Stimulated activated naive CD8-positive, alpha-beta T cell treated with anti-CD3 and anti-CD28 coated beads, Interleukin-15, amount 100 ng/mL, for 72 hours (primary cell): ENCODE data around the gene ANKRD45.
"Not testable (repeated sequence)": the region's sequence is repeated elsewhere in the genome, so short reads cannot be mapped to it uniquely, and the experiment has no call there.

Experiments
- ATAC-seq: fragments of 150-1000 bp; cut with Tn5 transposase; 2 replicates; pipeline ENCODE4 v1.10.0; 2021; ENCODE audit warnings: mild to moderate bottlenecking, moderate library complexity
- DNase-seq, 2 donors: peaks; one replicate each; pipeline ENCODE4 v3.0.0; 2021 to 2022
- H3K27ac Mint-ChIP-seq, 2 donors: one replicate each; pipeline ENCODE4 v1.8.0; 2022; ENCODE audit warnings: mild to moderate bottlenecking in 2 of 2, mixed read lengths in 2 of 2, moderate library complexity in 2 of 2
- H3K27me3 Mint-ChIP-seq: one replicate; pipeline ENCODE4 v1.8.0; 2022; ENCODE audit warnings: mixed read lengths
- H3K4me1 Mint-ChIP-seq: one replicate; pipeline ENCODE4 v1.8.0; 2022; ENCODE audit warnings: mild to moderate bottlenecking, mixed read lengths
- H3K4me3 Mint-ChIP-seq, 2 donors: one replicate each; pipeline ENCODE4 v1.8.0; 2022; ENCODE audit warnings: mild to moderate bottlenecking in 2 of 2, mixed read lengths in 2 of 2, moderate library complexity in 1 of 2
- H3K9me3 Mint-ChIP-seq, 2 donors: one replicate each; pipeline ENCODE4 v1.8.0; 2022; ENCODE audit warnings: mixed read lengths in 2 of 2

Gene ANKRD45

DNA sequence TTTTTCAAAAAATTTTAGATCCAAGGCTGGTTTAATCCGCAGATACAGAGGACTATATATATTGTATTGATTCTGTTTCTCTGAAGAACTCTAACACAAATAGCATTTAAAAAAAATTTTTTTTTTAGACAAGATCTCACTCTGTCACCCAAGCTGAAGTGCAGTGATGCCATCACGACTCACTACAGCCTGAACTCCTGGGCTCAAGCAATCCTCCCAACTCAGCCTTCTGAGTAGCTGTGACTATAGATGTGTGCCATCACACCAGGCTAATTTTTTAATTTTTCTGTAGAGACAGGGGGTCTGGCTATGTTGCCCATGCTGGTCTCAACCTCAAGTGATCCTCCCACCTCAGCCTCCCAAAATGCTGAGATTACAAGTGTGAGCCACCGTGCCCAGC is 3.0 kb downstream of the ANKRD45 start:
- Mint-ChIP-seq H3K27me3 (peaks cover 38% of the 10 kb centered on the region), H3K9me3 (no peaks in the 10 kb centered on the region), H3K4me1 (peaks cover 15% of the 10 kb centered on the region), H3K27ac (no peak overlapping the region), H3K4me3 (no peak overlapping the region)
- ATAC-seq (no peak), DNase-seq (no peak)

DNA sequence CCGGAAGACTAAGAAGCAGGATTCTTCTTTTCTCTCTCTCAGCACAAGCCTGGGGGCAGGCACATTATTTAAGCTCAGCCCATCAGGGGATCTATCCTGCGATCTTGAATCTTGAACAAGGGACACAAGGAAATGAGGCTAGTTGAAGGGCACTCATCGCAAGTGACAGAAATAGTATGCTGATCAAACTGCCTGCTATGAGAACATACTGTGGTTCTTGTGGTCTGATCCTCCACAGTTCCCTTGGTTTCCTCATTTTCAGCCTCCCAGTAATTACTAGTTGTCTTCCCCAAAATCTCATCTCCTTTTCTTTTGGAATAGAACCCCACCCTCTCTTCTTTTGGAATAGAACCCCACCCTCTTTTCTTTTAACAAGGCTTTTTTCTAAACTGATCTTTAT is 6.5 kb downstream of the ANKRD45 start:
- Mint-ChIP-seq H3K4me1 (no peaks in the 10 kb centered on the region), H3K4me3 (no peak overlapping the region), H3K9me3 (no peaks in the 10 kb centered on the region), H3K27ac (peak overlapping the region in 1 of 2 donors; percentile 54), H3K27me3 (peaks cover 3% of the 10 kb centered on the region)
- no peak for ATAC-seq
- no peak for DNase-seq

DNA sequence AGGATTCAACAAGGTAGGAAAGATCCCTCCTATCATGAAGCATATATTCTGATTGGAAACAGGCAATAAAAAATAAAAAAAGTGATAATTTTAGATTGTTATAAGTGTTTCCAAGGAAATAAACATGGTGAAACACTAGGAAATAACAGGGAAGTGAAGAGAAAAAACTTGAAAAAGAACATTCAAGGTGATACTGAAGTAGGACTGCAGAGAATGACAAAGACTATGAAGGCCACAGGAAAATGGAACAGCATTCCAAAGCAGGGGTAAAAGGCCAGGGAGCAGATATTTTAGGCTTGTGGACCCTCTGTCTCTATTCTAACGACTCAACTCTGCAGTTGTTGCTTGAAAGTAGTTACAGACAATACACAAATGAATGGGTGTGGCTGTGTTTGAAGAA is 7.9 kb downstream of the ANKRD45 start:
- Mint-ChIP-seq H3K4me1 (no peaks in the 10 kb centered on the region), H3K27me3 (no peaks in the 10 kb centered on the region), H3K4me3 (no peak overlapping the region), H3K9me3 (no peaks in the 10 kb centered on the region), H3K27ac (no peak overlapping the region)
- ATAC-seq (no peak), DNase-seq (no peak)

DNA sequence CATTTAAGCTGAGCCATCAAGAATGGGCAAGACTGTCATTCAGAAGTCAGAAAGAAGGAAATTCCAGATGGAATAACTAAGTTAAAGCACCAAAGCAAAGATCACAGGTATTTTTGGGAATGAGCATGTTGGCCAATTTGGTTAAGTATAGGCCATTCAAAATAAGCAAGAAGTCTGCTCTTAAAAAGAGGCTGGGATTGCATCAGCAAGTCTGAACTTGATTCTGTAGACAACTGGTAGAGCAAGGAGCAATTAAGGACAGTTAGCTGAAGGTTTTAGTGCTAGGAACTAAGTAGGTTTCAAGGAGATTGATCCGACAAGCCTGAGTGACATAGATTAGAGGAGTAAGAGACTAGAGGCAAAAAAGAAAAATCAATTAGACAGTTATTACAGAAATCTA is 8.4 kb downstream of the ANKRD45 start:
- no peaks in the 10 kb centered on the region for H3K27me3 Mint-ChIP-seq
- peaks cover 0 to 1% of the 10 kb centered on the region in 2 donors for H3K9me3 Mint-ChIP-seq
- DNase-seq = no peak
- H3K4me1 Mint-ChIP-seq = no peaks in the 10 kb centered on the region
- no peak for ATAC-seq
- no peak overlapping the region for H3K27ac Mint-ChIP-seq
- no peak overlapping the region for H3K4me3 Mint-ChIP-seq

DNA sequence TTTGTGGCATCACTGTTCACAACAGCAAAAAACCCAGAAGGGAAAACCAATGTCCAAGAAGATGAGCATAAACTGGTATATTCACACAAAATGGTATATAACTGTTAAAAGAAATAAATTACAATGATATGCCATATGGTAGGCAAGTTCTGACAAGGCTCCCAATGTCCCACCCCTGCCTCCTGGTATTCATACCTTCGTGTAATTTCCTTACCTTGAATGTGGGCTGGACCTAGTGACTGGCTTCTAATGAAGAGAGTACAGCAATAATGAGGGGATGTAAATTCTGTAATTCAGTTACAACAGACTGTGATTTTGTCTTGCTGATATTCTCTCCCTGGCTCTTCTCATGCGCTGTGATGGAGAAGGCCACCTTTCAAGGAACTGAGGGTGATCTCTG is 9.3 kb downstream of the ANKRD45 start:
- Mint-ChIP-seq H3K27me3 (no peaks in the 10 kb centered on the region), H3K27ac (no peak overlapping the region), H3K4me3 (no peak overlapping the region), H3K9me3 (peaks cover 0 to 8% of the 10 kb centered on the region in 2 donors), H3K4me1 (no peaks in the 10 kb centered on the region)
- DNase-seq (no peak), ATAC-seq (no peak)

DNA sequence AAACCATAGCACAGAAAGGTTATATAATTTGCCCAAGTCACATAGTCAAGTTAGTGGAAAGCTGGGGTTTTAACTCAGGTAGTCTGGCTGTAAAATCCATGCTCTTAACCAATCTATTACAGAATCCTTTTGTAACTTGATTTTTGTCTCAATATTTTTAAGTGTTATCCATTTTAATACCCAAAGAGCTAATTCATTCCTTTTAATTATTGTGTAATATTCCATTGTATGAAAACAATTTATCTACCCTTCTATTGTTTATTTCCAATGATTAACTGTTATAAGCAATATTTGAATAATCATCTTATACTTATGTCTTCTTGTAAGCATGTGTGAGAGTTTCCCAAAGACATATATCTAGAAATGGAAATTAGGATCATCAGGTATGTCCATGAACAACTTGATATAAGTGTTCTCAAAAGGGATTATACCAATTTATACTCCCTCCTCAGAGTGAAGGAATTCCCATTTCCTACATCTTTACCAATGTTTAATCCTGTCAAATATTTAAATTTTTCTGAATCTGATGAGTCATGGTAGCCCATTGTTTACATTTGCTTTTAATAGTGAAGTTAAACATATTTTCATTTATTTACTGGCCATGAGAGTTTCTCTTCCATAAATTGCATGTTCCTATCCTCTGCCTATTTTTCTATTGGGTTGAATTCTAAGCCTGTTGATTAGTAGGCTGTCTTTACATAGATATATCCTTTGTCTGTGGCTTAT is 20.6 kb downstream of the ANKRD45 start:
- no peak for DNase-seq
- Mint-ChIP-seq H3K27me3 (no peaks in the 10 kb centered on the region), H3K4me1 (no peaks in the 10 kb centered on the region), H3K9me3 (peaks cover 0 to 6% of the 10 kb centered on the region in 2 donors), H3K27ac (no peak overlapping the region), H3K4me3 (no peak overlapping the region)
- no peak for ATAC-seq

DNA sequence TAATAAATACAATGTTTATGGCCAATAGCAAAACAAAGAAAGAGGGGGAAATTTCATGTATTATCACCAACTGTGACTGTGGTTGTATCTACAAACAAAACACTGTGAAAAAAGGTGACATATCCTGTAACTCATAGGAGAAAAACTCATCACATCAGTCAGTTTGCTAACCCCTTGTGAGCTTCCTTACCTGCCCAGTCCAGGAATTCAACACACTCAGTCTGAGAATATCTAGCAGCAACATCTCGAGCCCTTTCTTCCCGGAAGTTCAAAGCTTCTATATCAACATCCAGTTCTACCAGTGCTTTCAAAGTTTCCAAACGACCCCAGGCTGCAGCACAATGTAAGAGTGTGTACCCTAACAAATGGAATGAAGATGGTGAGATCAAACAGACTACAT is 23.0 kb downstream of the ANKRD45 start:
- H3K27ac Mint-ChIP-seq = no peak overlapping the region
- H3K4me1 Mint-ChIP-seq = no peaks in the 10 kb centered on the region
- DNase-seq = no peak
- H3K4me3 Mint-ChIP-seq = no peak overlapping the region
- peaks cover 4 to 6% of the 10 kb centered on the region in 2 donors for H3K9me3 Mint-ChIP-seq
- no peak for ATAC-seq
- no peaks in the 10 kb centered on the region for H3K27me3 Mint-ChIP-seq

DNA sequence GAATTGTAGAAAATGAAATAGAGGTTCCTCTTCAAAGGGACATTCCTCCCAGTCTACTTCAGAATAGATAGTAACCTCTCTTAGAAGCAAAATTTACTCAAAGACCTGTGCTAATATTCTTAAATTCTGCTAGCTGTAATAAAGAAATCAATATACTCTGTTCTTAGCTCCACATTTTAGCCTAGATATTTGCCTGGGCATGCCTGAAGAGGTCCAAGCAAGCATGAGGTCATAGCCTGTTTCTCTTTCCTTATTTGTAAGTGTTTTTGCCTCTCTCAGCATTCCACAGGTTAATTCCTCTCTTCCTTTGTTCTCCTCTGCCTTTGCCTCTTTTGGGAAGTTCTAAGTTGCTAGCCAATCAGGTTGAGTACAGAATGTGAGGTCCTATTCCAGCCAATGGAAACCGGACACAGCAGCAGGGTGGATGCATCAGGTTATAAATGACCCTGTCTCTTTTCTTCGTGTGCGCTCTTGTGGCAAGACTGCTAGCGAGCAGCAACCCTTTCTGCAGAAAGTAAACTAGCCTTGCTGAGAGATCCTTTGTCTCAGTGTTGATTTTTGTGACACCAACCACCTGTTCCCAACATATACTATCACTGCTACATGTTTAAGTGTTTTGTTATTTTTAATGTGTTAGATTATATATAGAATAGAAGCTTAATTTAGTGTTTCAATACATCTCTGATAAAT is 27.1 kb downstream of the ANKRD45 start:
- H3K4me3 Mint-ChIP-seq, H3K4me1 Mint-ChIP-seq, H3K27ac Mint-ChIP-seq, ATAC-seq, DNase-seq, H3K27me3 Mint-ChIP-seq: not testable (repeated sequence)
- H3K9me3 Mint-ChIP-seq = peaks cover 9 to 14% of the 10 kb centered on the region in 2 donors

DNA sequence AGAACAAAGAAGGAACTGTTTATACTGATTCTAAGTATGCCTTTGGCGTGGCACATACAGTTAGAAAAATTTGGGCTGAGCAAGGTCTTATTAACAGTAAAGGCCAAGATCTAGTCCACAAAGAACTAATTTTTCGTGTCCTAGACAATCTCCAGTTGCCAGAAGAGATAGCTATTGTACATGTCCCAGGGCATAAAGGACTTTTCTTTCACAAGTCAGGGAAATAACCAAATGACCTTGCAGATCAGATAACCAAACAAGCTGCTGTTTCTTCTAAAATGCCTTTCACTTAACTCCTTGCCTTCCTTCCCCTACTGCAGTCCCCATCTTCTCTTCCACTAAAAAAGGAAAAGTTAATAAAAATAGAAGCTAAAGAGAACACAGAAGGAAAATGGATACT is 30.5 kb downstream of the ANKRD45 start:
- ATAC-seq (no peak), DNase-seq (no peak)
- no peak overlapping the region for H3K4me3 Mint-ChIP-seq
- H3K27ac Mint-ChIP-seq = peak overlapping the region in 1 of 2 donors; percentile 71
- H3K9me3 Mint-ChIP-seq = peaks cover 14 to 23% of the 10 kb centered on the region in 2 donors
- no peaks in the 10 kb centered on the region for H3K27me3 Mint-ChIP-seq
- H3K4me1 Mint-ChIP-seq = no peaks in the 10 kb centered on the region

DNA sequence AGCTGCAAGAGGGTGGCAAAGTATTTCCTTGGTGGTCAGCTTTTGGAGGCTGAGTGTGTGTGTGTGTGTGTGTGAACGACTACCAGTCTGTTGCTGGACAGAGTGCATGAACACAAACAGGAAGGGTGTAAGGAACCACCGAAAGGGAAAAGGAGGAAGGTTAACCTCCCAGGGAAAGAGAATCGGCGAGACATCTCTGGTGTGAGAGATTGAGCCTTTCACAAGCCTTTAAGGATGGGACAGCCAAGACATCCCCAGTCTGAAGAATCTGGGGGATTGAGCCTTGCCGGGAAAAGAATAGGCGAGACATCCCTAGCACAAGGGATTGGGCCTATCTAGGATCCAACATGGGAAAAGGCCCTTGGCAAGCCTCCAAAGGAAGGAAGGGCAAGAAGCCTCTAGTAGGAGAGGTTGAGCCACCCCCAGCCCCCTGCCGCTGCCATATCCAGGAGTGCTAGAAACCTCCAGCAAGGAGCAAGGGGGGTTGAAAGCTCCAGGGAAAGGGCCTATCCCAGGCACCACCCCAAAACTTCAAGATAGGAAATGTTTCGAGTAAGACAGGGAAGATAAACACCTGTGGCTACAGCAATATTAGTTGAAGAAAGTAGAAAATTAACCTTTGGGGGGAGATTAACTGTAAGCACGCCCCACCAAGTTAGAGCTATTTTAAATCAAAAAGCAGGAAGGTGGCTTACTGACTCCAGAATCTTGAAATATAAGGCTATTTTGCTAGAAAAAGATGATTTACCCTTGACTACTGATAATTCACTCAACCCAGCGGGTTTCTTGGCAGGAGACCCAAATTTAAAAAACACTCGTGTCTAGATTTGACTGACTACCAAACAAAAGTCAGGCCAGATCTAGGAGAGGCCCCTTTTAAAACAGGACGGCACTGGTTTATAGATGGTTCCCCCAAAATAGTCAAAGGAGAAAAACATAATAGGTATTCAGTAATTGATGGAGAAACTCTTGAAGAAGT is 31.3 kb downstream of the ANKRD45 start:
- Mint-ChIP-seq H3K27ac (no peak overlapping the region), H3K4me1 (no peaks in the 10 kb centered on the region), H3K9me3 (peaks cover 14 to 23% of the 10 kb centered on the region in 2 donors), H3K27me3 (no peaks in the 10 kb centered on the region), H3K4me3 (no peak overlapping the region)
- DNase-seq (no peak), ATAC-seq (no peak)

DNA sequence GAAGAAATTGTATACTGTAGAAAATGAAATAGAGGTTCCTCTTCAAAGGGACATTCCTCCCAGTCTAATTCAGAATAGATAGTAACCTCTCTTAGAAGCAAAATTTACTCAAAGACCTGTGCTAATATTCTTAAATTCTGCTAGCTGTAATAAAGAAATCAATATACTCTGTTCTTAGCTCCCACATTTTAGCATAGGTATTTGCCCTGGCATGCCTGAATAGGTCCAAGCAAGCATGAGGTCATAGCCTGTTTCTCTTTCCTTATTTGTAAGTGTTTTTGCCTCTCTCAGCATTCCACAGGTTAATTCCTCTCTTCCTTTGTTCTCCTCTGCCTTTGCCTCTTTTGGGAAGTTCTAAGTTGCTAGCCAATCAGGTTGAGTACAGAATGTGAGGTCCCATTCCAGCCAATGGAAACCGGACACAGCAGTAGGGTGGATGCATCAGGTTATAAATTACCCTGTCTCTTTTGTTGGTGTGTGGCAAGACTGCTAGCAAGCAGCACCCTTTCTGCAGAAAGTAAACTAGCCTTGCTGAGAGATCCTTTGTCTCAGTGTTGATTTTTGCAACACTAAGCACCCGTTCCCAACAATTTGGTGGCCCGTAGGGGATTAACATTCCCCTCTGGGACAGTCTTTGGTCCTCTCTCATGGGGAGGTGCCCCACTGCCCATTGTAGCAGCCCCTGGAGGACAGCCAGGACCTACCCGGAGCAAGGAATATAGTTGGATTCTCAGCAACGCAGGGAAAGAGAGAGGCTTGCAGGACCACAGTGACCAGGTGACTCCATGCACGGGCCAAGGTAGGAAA is 32.2 kb downstream of the ANKRD45 start:
- H3K4me3 Mint-ChIP-seq, ATAC-seq, DNase-seq, H3K4me1 Mint-ChIP-seq, H3K27me3 Mint-ChIP-seq: not testable (repeated sequence)
- Mint-ChIP-seq H3K27ac (peak overlapping the region in 1 of 2 donors; percentile 26), H3K9me3 (peaks cover 16 to 18% of the 10 kb centered on the region in 2 donors)

DNA sequence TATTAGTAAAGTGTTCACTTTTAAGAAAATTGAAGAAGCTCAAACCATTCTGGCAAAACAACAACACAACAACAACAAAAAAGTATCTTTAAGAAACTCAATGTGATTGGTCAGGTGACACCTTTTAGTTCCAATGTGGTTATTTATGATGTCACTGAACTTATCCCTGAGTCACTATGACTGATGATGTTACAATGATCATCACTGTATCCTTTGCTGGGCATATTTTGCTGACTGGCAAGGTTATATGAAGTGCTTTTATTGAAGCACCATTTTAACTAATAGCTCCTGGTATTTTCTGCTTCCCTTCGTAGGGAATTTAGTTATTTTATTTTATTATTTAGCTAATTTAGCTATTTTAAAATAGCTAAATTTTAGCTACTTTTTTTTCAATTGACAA is 34.5 kb downstream of the ANKRD45 start, which contains the start of gene TEX50:
TEX50 (plus strand) TSS at position 223 of the 400 bp plus-strand sequence. CDS start 184 bp downstream, outside the sequence.
- Mint-ChIP-seq H3K27ac (no peak within 1 kb of the TSS), H3K27me3 (no peaks in the 10 kb centered on the region), H3K4me1 (no peaks in the 10 kb centered on the region), H3K4me3 (no peak within 1 kb of the TSS), H3K9me3 (peaks cover 17 to 26% of the 10 kb centered on the region in 2 donors)
- ATAC-seq (no peak), DNase-seq (no peak)

DNA sequence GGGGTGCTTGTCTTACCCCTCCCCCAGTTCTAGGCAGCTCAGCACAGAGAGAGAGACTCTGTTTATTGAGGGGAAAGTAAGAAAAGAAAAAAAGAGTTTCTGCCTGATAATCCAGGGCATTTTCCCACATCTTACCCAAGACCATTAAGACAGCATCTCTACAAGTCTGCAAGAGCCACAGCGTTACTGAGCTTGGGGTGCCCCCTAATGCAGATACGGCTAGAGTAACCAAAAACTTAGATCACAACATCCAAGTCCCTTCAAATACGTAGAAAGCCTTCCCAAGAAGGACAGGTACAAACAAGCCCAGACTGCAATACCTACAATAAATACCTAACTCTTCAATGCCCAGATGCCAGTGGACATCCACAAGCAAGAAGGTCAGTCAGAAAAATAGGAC is 40.8 kb downstream of the ANKRD45 start:
- no peaks in the 10 kb centered on the region for H3K27me3 Mint-ChIP-seq
- no peak overlapping the region for H3K27ac Mint-ChIP-seq
- peaks cover 0 to 12% of the 10 kb centered on the region in 2 donors for H3K9me3 Mint-ChIP-seq
- no peaks in the 10 kb centered on the region for H3K4me1 Mint-ChIP-seq
- no peak for DNase-seq
- no peak for ATAC-seq
- H3K4me3 Mint-ChIP-seq = no peak overlapping the region

DNA sequence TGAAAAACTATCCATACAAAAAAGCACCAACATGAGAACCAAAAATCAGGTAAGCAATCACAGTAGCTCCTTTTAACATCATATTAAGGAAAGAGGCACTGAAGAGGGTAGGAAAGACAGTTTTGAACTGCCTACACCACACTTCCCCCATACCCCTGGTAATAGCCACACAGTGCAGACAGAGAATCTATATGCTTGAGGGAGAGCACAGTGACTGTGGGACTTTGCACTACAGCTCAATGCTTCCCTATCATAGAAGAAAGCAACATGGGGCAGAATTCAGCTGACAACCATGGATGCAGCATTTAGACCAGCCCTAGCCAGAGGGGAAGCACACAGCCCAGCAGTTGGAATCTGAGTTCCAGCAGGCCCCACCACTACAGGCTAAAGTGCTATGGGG is 42.4 kb downstream of the ANKRD45 start:
- no peak overlapping the region for H3K27ac Mint-ChIP-seq

DNA sequence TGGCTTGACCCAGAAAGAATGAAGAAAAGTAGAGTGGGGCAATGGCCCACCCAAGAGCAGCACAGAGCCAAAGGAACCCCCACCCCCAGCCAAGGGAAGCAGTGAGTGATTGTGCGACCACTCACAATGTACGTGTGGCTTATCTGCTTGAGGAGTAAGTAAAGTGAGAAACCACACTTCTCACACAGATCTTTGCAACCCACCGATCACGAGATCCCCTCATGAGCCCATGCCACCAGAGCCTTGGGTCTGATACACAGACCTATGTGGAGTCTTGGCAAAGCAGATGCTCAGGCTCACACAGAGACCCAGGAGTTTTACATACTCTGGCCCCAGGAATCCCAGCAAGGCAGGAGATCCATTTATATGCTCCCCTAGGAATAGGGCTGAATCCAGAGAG is 52.8 kb downstream of the ANKRD45 start:
- DNase-seq (no peak), ATAC-seq (no peak)
- H3K27ac Mint-ChIP-seq = no peak overlapping the region
- peaks cover 27 to 45% of the 10 kb centered on the region in 2 donors for H3K9me3 Mint-ChIP-seq
- H3K4me3 Mint-ChIP-seq = no peak overlapping the region
- H3K4me1 Mint-ChIP-seq = no peaks in the 10 kb centered on the region
- no peaks in the 10 kb centered on the region for H3K27me3 Mint-ChIP-seq

More for the DNA sequence above, 42.4 kb downstream of the ANKRD45 start:
- no peaks in the 10 kb centered on the region for H3K4me1 Mint-ChIP-seq
- no peak for DNase-seq
- no peak overlapping the region for H3K4me3 Mint-ChIP-seq
- peaks cover 0 to 8% of the 10 kb centered on the region in 2 donors for H3K9me3 Mint-ChIP-seq
- ATAC-seq = no peak
- H3K27me3 Mint-ChIP-seq = no peaks in the 10 kb centered on the region
